ENCODE data around the gene ZNF608.

The ZNF608 gene

DNA sequence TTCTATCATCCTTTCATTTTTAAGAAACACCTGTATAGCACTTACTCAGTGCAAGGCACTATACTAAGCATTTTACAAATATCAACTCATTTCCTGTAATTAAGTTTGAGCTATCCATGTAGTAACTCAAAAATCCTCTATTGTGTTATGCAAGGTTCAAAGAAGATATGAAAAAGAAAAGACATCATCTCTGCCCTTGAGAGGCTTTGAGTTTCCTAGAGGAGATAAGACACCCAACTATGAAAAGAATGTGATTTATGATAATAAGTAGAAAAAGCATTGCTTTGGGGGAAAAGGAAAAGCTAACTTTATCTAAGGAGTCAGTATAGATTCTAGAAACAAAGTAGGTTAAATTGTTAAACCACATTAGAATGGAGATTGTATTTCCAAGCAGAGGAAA is 14.2 kb upstream of the ZNF608 start:
- TF ChIP-seq POLR2AphosphoS5 (IDR thresholded peaks at IDR 0.05; ENCODE audit: borderline replicate concordance, low read depth, low read length) (no peak), FOXP2 (optimal IDR thresholded peaks at IDR 0.05; ENCODE audit: control extremely low read depth, extremely low read length, insufficient read depth) (no peak), EZH2 (IDR thresholded peaks at IDR 0.05) (no peak)
- no peak overlapping the region for H3K9ac ChIP-seq (ENCODE audit: insufficient read length)
- H3K9me3 ChIP-seq (ENCODE audit: low read depth, low read length) = no peaks in the 10 kb centered on the region
- no peak overlapping the region for H3K27ac ChIP-seq
- no peak overlapping the region for H3K4me3 ChIP-seq
- no peak for DNase-seq (ENCODE audit: low read depth, low spot score)
- no peaks in the 10 kb centered on the region for H3K36me3 ChIP-seq (ENCODE audit: insufficient read depth, low read length)

DNA sequence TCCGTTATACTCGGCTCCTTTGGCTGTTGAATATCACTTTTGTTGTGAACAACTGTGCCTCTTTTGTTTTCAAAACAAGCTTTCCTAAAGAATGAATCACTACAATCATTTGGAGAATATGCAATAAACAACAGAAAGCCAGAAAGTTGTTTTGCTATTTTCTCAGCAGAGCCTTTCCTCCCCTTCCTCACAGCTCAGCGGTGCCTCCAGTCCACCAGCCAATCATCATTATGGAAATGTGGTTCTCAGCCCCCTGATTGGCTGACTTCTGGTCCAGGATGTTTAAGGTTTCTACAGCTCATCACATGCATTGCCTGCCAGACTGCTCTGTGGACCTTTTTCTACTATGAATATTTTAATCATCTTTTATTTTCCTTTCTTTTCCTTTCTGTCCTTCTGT is 9.1 kb upstream of the ZNF608 start:
- H3K9ac ChIP-seq (ENCODE audit: insufficient read length) = no peak overlapping the region
- no peak overlapping the region for H3K27ac ChIP-seq
- TF ChIP-seq EZH2 (IDR thresholded peaks at IDR 0.05) = no peak
- no peak for TF ChIP-seq FOXP2 (optimal IDR thresholded peaks at IDR 0.05; ENCODE audit: control extremely low read depth, extremely low read length, insufficient read depth)
- TF ChIP-seq POLR2AphosphoS5 (IDR thresholded peaks at IDR 0.05; ENCODE audit: borderline replicate concordance, low read depth, low read length) = no peak
- no peaks in the 10 kb centered on the region for H3K9me3 ChIP-seq (ENCODE audit: low read depth, low read length)
- no peak overlapping the region for H3K4me3 ChIP-seq
- DNase-seq (ENCODE audit: low read depth, low spot score) = no peak
- no peaks in the 10 kb centered on the region for H3K36me3 ChIP-seq (ENCODE audit: insufficient read depth, low read length)

DNA sequence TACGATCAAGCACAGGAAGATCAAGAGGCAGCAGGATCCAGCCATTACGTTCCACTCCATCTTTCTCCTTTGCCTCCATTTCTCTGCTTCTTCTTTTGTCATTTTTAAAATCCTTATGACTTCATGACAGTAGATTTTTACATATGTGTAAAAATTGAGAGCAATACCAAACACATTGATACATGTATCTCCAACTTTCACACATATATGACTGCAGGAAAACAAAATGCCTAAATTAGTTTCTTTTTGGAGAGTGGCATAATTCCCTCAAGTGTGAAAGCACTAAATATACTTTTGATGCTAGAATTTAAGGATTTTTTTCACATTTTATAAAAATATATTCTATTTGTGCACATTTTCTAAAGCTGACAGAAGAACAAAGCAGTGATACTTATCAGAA is 8.6 kb upstream of the ZNF608 start:
- peak overlapping the region; percentile 71 for H3K9ac ChIP-seq (ENCODE audit: insufficient read length)
- H3K36me3 ChIP-seq (ENCODE audit: insufficient read depth, low read length) = no peaks in the 10 kb centered on the region
- peak overlapping the region; percentile 75 for H3K4me3 ChIP-seq
- H3K9me3 ChIP-seq (ENCODE audit: low read depth, low read length) = no peaks in the 10 kb centered on the region
- TF ChIP-seq EZH2 (IDR thresholded peaks at IDR 0.05) (no peak), POLR2AphosphoS5 (IDR thresholded peaks at IDR 0.05; ENCODE audit: borderline replicate concordance, low read depth, low read length) (no peak), FOXP2 (optimal IDR thresholded peaks at IDR 0.05; ENCODE audit: control extremely low read depth, extremely low read length, insufficient read depth) (no peak)
- DNase-seq (ENCODE audit: low read depth, low spot score) = no peak
- H3K27ac ChIP-seq = peak overlapping the region; percentile 80

DNA sequence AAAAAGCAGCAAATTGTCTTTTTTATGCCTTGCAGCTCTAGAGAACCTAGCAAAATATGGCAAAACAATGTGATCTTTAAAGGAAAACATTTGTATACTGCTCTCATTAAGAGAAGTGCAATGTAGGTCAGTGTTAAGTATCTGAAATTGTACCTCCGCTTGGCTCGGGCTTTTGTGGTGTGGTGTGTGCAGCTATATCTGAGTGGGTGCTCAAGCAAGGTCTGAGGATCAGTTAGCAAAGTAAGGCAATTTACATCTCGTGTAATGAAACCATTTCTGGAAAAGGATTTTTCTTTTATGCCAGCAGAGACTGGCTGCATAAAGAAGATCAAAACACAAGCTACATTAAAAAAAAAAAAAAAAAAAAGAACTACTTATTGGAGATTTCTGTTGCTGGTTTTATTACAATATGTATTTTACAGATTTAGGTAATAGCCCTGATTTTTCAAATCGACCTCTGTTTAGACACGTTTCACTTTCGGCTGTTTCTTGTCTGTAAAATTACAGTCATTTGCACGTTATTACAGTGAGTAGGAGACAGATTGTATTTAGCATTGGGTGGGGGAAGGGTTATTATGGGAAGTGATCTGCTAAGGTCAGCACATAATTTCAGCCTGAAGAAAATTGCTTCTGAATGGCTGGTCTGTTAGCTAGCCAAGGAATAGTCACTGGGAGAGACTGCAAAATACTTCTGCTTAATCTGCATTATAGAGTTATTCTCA is 7.9 kb upstream of the ZNF608 start:
- no peaks in the 10 kb centered on the region for H3K36me3 ChIP-seq (ENCODE audit: insufficient read depth, low read length)
- H3K27ac ChIP-seq = peak overlapping the region; percentile 80
- H3K9ac ChIP-seq (ENCODE audit: insufficient read length) = peak overlapping the region; percentile 71
- TF ChIP-seq POLR2AphosphoS5 (IDR thresholded peaks at IDR 0.05; ENCODE audit: borderline replicate concordance, low read depth, low read length) (peak; percentile 55), EZH2 (IDR thresholded peaks at IDR 0.05) (no peak)
- no peaks in the 10 kb centered on the region for H3K9me3 ChIP-seq (ENCODE audit: low read depth, low read length)
- peak overlapping the region; percentile 75 for H3K4me3 ChIP-seq
- no peak for DNase-seq (ENCODE audit: low read depth, low spot score)

DNA sequence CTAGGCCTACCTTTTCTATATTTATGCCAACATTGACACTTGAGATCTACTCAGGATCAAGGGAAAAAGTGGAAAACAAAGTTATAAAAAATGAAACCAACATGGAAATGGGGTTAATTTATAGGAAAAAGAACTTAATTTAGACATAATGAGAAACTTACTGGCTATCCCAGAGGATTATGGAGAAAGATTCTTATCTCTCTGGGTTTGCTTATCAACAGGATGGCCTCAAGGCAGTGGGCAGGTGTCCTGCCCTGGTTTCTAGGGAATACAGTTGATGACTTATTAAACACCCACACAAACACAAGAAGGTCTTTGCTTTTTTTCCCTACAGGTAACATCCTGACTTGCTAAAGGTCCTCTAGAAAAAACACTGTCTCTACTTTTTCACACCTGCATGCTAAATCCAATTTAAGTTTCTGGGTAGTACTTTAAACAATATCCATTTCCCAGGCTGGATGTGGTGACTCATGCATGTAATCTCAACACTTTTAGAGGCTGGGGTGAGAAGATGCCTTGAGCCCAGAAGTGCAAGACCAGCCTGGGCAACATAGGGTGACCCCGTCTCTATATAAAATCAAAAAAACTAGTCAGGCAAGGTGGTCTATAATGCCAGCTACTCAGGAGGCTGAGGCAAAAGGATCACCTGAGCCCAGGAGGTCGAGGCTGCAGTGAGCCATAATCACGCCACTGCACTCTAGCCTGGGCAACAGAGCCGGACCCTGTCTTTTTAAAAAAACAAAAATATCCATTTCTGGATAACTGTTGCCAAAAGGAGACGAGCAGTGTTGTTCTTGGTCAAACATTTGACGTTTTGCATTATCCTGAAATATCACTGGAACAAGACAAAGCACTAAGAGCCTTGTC is 6.6 kb upstream of the ZNF608 start:
- H3K36me3 ChIP-seq (ENCODE audit: insufficient read depth, low read length) = no peaks in the 10 kb centered on the region
- H3K9ac ChIP-seq (ENCODE audit: insufficient read length) = no peak overlapping the region
- H3K9me3 ChIP-seq (ENCODE audit: low read depth, low read length) = no peaks in the 10 kb centered on the region
- no peak for TF ChIP-seq EZH2 (IDR thresholded peaks at IDR 0.05)
- no peak for TF ChIP-seq FOXP2 (optimal IDR thresholded peaks at IDR 0.05; ENCODE audit: control extremely low read depth, extremely low read length, insufficient read depth)
- no peak for TF ChIP-seq POLR2AphosphoS5 (IDR thresholded peaks at IDR 0.05; ENCODE audit: borderline replicate concordance, low read depth, low read length)
- no peak for DNase-seq (ENCODE audit: low read depth, low spot score)
- H3K4me3 ChIP-seq = no peak overlapping the region
- H3K27ac ChIP-seq = no peak overlapping the region

DNA sequence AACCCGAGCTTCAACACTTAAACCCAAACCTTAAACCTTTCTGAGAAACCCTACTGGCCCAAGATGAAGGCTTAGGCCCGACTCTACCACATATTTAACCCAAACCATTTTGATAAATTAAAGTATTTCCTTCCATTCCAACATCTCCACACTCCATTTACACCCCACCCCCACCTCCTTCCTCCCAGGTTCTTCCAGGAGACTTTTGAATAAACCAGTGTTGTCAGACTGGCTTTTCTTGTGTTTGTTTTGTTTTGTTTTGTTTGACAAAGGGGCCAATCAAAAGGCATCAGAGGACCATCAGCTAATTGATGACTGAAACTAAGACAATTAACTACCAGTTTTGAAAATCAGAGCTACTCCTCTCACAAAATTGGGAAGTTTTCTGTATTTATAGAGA is 4.6 kb upstream of the ZNF608 start:
- Histone ChIP-seq H3K4me3 (no peak overlapping the region), H3K27ac (no peak overlapping the region), H3K9me3 (ENCODE audit: low read depth, low read length) (no peaks in the 10 kb centered on the region), H3K36me3 (ENCODE audit: insufficient read depth, low read length) (no peaks in the 10 kb centered on the region), H3K9ac (ENCODE audit: insufficient read length) (no peak overlapping the region)
- DNase-seq (ENCODE audit: low read depth, low spot score) = no peak
- no peak for TF ChIP-seq EZH2 (IDR thresholded peaks at IDR 0.05)
- no peak for TF ChIP-seq FOXP2 (optimal IDR thresholded peaks at IDR 0.05; ENCODE audit: control extremely low read depth, extremely low read length, insufficient read depth)
- TF ChIP-seq POLR2AphosphoS5 (IDR thresholded peaks at IDR 0.05; ENCODE audit: borderline replicate concordance, low read depth, low read length) = no peak

DNA sequence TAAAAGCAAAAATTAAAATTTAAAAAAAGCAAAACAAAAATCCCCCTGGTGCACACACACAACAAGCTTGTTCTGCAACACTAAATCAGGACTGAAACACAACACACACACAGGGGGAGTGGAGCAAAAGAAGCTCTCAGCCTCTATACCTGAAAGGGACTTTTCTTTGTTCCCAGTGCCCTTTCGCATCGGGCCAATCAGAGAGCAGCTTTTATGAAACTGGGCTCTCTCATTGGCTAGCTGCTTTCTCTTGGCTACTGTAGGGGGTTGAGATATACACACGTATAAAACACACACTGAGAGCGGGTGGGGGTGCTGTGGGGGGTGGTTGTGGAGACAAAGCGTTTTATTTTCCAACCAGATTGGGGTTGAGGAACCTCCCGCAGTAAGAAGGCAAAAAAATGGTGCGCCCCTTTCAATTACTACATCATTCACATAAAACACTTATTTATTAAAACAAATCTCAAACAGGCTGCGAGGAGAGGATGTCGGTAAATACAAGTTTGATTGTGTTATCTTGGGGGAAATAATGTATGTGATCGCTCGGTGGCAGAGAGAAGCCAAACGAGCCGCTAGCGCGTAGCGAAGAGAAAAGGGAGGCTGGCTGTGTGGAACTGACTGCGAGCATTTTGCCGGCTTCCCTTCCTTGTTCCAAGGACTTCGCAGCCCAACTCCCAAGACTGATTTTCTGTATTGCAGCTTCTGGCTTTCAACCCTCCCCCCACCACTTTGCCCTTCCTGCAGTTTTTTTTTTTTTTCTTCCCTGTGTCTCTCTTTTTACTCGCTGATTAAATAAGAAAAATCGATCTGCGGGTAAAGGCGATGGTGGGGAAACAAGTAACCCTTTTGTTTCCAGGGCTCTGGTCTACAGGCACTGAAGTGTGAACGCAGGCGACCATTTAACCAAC is 2.5 kb upstream of the ZNF608 start:
- DNase-seq (ENCODE audit: low read depth, low spot score) = peak; percentile 81
- Histone ChIP-seq H3K9ac (ENCODE audit: insufficient read length) (peak overlapping the region; percentile 78), H3K9me3 (ENCODE audit: low read depth, low read length) (no peaks in the 10 kb centered on the region), H3K36me3 (ENCODE audit: insufficient read depth, low read length) (no peaks in the 10 kb centered on the region), H3K4me3 (peak overlapping the region; percentile 78), H3K27ac (peak overlapping the region; percentile 93)
- peak; percentile 86 for TF ChIP-seq POLR2AphosphoS5 (IDR thresholded peaks at IDR 0.05; ENCODE audit: borderline replicate concordance, low read depth, low read length)
- TF ChIP-seq FOXP2 (optimal IDR thresholded peaks at IDR 0.05; ENCODE audit: control extremely low read depth, extremely low read length, insufficient read depth) = no peak
